NCI-H510A treated with DMSO at 0.1 percent for 48 hours (cell line): ENCODE measurements around the gene ME1.

ENCODE experiments used
- DNase-seq: peaks from one replicate; lab custom pipeline; 2025; lab: John Stamatoyannopoulos, UW

Gene ME1

DNA sequence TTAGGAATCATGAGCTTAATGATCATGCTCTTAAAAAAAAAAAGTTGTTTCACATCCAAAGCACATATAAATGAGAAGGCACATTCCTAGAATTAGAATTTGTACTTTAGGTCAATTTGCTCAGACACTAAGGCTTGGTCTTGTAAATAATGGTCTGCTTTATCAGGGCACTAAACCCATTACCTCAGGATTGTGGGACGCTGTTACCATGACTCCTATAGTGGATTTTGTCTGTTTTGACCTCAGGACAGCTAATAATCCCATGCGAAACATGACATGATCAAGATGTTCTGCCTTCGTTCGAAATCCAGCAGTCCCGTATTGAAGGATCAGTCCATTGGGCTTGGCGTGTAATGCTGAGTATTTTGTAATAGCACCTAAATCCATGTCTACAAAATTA lies 240.2 kb downstream of the ME1 start:
- DNase-seq: no peak

DNA sequence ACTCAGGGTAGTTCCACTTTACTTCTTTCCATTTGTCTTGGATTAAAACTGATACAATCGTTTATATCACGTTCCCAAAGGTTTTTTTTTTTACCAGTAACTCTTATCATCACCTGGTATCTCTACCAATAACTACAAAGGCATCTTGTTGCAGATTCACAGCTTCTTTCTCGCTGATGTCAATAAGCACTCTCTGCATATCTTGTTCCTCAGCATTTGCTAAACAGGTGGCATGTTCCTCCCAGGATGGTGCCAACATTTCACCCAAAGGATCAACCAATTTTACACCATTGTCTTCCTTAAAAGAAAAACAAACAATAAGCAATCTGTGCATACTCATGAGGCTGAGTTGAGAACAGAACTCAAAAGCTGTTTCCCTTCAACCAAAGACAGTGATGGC lies 242.3 kb downstream of the ME1 start:
- no peak for DNase-seq

DNA sequence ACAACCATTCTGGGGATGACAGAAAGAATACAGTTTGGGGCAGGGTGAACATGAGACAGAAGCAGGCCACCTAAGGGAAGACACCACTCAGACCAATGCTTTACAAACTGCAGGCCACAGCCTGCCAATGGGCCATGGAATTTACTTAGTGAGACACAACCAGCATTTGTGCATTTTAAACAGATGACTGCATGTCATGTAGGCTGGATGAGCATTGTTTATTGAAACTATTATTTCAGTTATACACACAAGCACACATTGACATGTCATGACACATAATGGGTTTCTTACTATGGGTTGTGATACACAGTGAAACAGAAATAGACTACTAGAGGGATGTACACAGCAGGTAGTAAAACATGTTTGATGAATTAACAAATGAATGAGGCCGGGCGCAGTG lies 245.8 kb downstream of the ME1 start:
- no peak for DNase-seq

DNA sequence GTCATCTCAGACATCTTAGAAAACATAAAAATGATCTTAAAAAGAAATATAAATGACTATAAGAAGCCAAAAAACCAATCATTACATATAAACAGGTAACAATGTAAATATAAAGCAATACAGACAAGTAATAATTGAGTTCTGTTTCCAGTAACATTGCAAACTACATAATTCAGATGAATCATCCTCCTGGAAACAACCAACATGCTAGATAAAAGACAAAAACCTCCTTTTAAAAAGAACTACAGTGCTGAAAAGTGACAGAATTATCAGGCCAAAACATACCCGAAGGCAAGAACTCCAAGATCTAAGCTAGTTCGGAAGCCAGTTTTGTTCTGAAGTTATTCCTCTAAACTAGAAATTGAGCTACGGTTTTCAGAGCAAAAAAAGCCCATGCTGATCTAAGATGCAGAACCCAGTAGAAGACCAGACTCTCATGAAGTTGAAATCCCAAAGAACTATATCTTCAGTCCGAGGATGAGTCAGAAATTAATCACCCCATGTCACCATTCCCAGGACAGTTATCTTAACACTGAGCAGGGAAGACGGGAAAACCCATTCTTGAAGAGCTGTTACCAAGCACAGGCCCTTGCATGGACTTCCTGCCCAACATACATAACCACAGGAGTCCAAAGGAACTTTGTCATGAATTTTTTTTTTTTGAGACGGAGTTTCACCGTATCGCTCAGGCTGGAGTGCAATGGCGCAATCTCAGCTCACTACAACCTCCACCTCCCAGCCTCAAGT lies 247.6 kb downstream of the ME1 start:
- DNase-seq: no peak

DNA sequence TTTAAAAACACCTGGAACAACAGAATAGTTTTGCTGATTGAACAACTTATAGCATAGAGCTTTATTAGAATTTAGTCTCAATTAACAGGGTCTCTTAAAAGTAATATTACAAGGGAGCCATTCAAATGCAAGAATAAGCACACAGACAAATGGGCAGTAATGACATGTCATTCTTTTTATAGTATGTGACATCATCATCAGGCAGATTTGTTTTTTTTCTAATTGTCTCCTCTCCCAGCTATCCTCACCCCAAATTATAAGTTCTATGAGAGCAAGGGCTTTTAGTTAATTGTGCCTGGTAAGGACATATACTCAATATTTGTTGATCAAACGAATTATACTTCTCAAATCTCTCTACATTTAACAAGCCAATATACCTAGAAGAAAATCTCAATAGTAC lies 248.7 kb downstream of the ME1 start:
- DNase-seq: no peak

DNA sequence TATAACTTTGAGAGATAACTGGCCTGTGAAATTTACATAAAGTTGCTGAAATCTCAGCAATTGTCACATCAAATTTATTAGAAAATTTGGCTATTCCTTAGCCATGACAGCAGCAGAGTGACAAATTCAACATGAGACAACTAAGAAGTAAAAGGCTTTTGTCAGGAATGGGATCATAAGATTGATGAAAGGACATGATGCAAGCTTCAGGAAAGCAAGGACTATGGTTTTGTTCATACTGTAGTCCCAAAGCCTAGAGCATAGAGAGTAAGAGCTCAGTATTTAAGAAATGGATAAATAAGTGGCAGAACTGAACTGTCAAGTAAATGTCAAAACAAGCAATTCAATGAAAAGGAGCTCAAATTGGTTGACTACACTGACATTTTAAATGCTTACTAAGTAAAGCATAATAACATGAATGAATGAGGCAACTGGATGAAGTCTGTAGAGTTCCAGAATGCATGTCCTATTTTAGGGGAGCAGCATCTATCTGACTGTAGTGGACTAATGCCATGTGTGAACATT lies 250.4 kb downstream of the ME1 start:
- DNase-seq: no peak

DNA sequence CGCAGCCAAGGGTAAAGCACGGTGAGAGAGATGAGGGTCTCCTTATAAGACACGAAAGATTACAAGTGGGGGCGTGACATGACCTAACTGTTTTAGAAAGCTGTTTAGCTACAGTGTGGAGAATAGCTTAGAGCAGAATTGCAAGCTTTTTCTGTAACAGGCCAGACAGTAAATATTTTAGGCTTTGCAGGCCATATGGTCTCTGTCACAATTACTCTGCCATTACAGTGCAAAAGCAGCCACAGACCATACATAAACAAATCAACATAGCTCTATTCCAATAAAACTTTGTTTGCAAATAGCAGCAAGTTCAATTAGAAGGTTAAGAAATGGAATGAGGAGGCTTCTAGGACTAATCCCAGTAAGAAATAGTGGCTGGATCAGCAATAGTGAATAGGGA lies 254.6 kb downstream of the ME1 start:
- no peak for DNase-seq

DNA sequence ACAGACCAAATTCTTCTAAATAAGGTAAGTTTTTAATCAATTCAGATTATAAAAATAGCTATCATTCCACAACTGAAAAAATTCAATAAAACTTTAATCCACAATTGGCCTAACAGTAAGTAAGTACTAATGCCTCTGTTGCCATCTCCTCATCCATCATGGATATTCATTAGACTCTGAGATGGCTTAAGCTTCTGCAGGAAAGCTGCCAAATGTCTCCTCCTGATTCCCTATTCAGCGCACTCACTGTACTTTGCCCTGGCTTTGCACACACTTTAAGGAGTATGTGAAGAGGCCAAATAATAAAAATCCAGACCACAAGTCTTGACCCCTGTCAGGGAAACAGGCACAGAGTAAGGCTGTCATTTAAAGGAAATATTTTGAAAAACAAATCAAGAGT lies 261.3 kb downstream of the ME1 start:
- DNase-seq: no peak

DNA sequence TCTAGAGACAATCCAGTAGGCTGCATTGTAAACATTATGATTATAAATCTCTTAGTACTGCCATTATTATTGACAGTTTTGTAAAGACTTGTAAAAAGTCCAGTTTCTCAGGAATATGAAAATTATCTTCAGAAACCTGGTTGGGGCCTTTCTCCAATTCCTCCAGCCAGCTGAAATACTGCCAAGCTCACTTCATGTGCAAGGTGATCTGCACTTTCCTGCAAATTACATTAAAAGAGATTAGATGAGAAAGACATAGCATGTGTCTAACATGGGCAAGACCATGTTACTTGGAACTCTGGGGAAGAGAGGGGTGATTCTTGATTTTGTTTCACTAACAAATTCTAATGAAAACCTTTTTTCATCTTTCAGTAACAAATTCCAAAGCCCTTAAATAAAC lies 261.7 kb downstream of the ME1 start:
- no peak for DNase-seq

DNA sequence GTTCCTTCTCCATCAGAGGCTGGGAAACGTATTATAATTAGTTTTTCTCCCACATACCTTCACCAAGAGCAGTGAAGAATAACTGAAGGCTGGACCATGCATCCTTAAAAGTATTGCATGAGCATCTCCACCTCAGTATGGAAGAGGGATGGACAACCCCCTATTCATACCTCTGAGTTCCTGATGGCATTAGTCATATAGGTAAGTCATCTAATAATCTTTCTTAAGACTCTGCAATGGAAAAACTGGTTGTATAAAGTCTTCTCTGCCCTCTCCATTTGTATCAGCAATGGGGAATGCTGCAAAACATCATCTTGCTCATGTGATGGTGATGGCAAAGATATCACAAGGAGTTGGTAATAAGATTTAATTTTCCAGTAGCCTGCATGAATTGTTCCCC lies 262.3 kb downstream of the ME1 start:
- no peak for DNase-seq

DNA sequence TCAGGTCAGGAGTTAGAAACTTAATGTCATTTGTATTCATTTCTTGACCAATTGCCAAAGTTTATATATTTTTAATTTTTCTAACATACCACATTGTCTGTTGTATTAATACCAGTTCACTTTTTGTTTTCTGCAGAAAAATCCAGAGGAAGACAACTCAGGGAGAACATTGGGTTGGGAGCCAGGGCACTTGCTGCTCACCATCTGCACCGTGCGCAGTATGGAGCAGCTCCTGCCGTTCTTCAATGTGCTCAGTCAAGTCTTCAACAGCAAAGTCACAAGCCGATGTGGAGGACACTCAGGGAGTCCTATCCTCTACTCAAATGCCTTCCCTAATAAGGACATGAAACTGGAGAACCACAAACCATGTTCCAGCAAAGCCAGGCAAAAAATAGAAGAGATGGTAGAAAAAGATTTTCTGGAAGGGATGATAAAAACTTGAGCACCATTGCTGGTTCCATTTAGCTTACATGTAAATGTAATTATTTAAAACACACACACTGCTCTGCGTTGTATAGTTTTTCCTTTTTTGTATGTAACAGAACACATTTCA lies 263.0 kb downstream of the ME1 start:
- no peak for DNase-seq
